ENCODE results near the gene SDK2.

Gene SDK2

GRCh38 chr17:73380439-73381106 lies 263.7 kb downstream of the SDK2 start:
- no peak overlapping the region for H3K27ac ChIP-seq (replicated peaks)
- DNase-seq (ENCODE audit: low read depth in 1 of 2, low spot score in 1 of 2): peak in 1 of 2 experiments; percentile 4
- no peak overlapping the region for H3K4me3 ChIP-seq (replicated peaks; ENCODE audit: insufficient read depth, low read length)
- no peaks in the 10 kb centered on the region for H3K27me3 ChIP-seq (ENCODE audit: insufficient read depth, poor library complexity, severe bottlenecking)
- TF ChIP-seq REST (IDR thresholded peaks at IDR 0.05; ENCODE audit: insufficient replicate concordance, low read depth) (no peak), SPI1 (IDR thresholded peaks at IDR 0.05; ENCODE audit: borderline replicate concordance, low read depth) (peak; percentile 52; the same call in 1 of the 2 replicates)

GRCh38 chr17:73379826-73380225 lies 264.4 kb downstream of the SDK2 start:
- no peak overlapping the region for H3K27ac ChIP-seq (replicated peaks)
- no peak for TF ChIP-seq GABPA (IDR thresholded peaks at IDR 0.05; ENCODE audit: low read depth)
- TF ChIP-seq SPI1 (IDR thresholded peaks at IDR 0.05; ENCODE audit: borderline replicate concordance, low read depth): no peak
- no peak for TF ChIP-seq REST (IDR thresholded peaks at IDR 0.05; ENCODE audit: insufficient replicate concordance, low read depth)
- no peak for TF ChIP-seq POLR2AphosphoS5 (IDR thresholded peaks at IDR 0.05; ENCODE audit: low read depth)
- TF ChIP-seq CTCF (IDR thresholded peaks at IDR 0.05; ENCODE audit: insufficient read depth, low read length): no peak
- DNase-seq (ENCODE audit: low read depth in 1 of 2, low spot score in 1 of 2): no peak
- H3K27me3 ChIP-seq (ENCODE audit: insufficient read depth, poor library complexity, severe bottlenecking): no peaks in the 10 kb centered on the region
- no peak overlapping the region for H3K4me3 ChIP-seq (replicated peaks; ENCODE audit: insufficient read depth, low read length)

- Histone ChIP-seq H3K27ac (replicated peaks) (no peak overlapping the region), H3K4me3 (replicated peaks; ENCODE audit: insufficient read depth, low read length) (no peak overlapping the region), H3K27me3 (ENCODE audit: insufficient read depth, poor library complexity, severe bottlenecking) (no peaks in the 10 kb centered on the region)
- no peak for DNase-seq (ENCODE audit: low read depth in 1 of 2, low spot score in 1 of 2)
- TF ChIP-seq POLR2AphosphoS5 (IDR thresholded peaks at IDR 0.05; ENCODE audit: low read depth): no peak
- TF ChIP-seq GABPA (IDR thresholded peaks at IDR 0.05; ENCODE audit: low read depth): no peak
- no peak for TF ChIP-seq REST (IDR thresholded peaks at IDR 0.05; ENCODE audit: insufficient replicate concordance, low read depth)
- no peak for TF ChIP-seq CTCF (IDR thresholded peaks at IDR 0.05; ENCODE audit: insufficient read depth, low read length)
- no peak for TF ChIP-seq SPI1 (IDR thresholded peaks at IDR 0.05; ENCODE audit: borderline replicate concordance, low read depth)
Observed at GRCh38 chr17:73378974-73379470, 265.2 kb downstream of the SDK2 start.
